Astrocyte of the spinal cord (primary cell): ENCODE results near the gene SVIL.
"Not testable (repeated sequence)": the region's sequence is repeated elsewhere in the genome, so short reads cannot be mapped to it uniquely, and the experiment has no call there.

Source experiments
- DNase-seq: peaks from one replicate; pipeline ENCODE4 v3.0.0; 2011; ENCODE audit warnings: low read depth, low spot score
- H3K4me3 ChIP-seq: 2 replicates; pipeline ENCODE4 v1.5.1; 2011; ENCODE audit warnings: low read depth, mild to moderate bottlenecking, low read length, moderate library complexity
- CTCF ChIP-seq: IDR thresholded peaks from 2 replicates; pipeline ENCODE4 v1.5.1; 2012; ENCODE audit warnings: low read depth, mild to moderate bottlenecking, low read length, inconsistent platforms
- in situ Hi-C: cut with HindIII; loops from 2 replicates; pipeline ENCODE4 v1.10.0; 2017; ENCODE audit warnings: low sequenced_read_pairs

Gene SVIL

GRCh38 chr10:29448125-29448524, 186.6 kb downstream of the SVIL start:
- TF ChIP-seq CTCF: no peak
- DNase-seq: no peak
- in situ Hi-C loops: no loop called here
- no peak overlapping the region for H3K4me3 ChIP-seq

GRCh38 chr10:29446327-29446726, 188.4 kb downstream of the SVIL start:
- TF ChIP-seq CTCF: no peak
- peak; percentile 35 for DNase-seq
- H3K4me3 ChIP-seq: no peak overlapping the region
- in situ Hi-C loops: no loop called here

GRCh38 chr10:29443745-29444523, 190.8 kb downstream of the SVIL start:
- DNase-seq: no peak
- TF ChIP-seq CTCF: no peak
- in situ Hi-C loops: no loop called here
- H3K4me3 ChIP-seq: no peak overlapping the region

- in situ Hi-C loops: no loop called here
- TF ChIP-seq CTCF: no peak
- no peak overlapping the region for H3K4me3 ChIP-seq
- no peak for DNase-seq
These were observed 193.8 kb downstream of the SVIL start for GRCh38 chr10:29440981-29441380.

- H3K4me3 ChIP-seq, DNase-seq, in situ Hi-C loops: not testable (repeated sequence)
These were observed 195.8 kb downstream of the SVIL start for GRCh38 chr10:29439005-29439404.

GRCh38 chr10:29438271-29438670, 196.5 kb downstream of the SVIL start:
- no peak overlapping the region for H3K4me3 ChIP-seq
- in situ Hi-C loops: no loop called here
- no peak for DNase-seq
- no peak for TF ChIP-seq CTCF

GRCh38 chr10:29437871-29438270, 196.9 kb downstream of the SVIL start:
- no peak overlapping the region for H3K4me3 ChIP-seq
- DNase-seq: no peak
- in situ Hi-C loops: no loop called here
- no peak for TF ChIP-seq CTCF
